Muscle of back (tissue), 11 donors: ENCODE data around the gene CDH23. TPM values are rescaled to one million over a fixed set of nuclear protein-coding genes. Genes with fewer than 3 reads are reported as not detected.
A peak's percentile ranks its signal among the peaks of the same experiment; 100 is the strongest.

Experiments
- DNase-seq, 3 donors: peaks; one replicate each; pipeline versions ENCODE4 v3.0.0 to v3.0.0-alpha.2; 2013
- polyA plus RNA-seq, 10 donors: library from polyadenylated mRNA; unstranded; fragments of 120-200 nt; gene quantifications; one replicate each; pipeline ENCODE4 v1.2.1, GENCODE V29; 2013; ENCODE audit not compliant: insufficient read length in 10 of 10

CDH23 gene
- polyA plus RNA-seq, 10 donors: 3.1 to 5.7 (median 4.1) TPM

DNA sequence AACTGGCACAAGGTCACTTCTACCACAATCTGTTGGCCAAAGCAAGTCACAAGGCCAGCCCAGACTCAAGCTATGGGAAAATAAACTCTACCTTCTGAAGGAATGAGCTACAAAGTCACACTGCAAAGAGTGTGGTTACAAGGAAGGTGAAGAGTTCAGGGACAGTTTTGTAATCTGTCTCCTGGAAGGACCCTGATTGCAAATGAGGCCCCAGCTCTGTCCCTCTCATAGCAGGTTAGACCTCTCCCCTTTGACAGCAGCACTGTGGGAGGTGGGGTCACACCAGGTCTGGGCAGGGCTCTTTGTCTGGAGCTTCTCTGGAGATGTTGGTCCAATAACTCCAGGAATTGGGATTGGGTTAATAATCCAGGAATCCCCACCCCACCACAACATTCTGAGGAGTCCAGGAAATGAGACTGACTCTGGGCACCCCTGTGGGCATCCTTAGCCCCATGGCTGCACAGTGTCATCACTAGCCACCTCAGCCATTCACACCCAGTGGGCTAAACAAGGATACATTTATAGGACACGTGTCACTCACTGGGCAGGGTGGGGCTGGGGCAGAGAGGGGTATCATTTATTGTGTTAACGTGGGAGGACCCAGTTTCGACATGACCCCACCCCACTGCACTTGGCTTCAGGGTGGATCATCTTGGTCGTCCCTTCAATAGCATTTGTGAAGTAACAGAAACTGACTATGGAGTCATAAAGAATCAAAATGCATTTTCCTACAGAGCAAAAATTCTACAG is 346.5 kb downstream of the CDH23 start:
- no peak for DNase-seq

DNA sequence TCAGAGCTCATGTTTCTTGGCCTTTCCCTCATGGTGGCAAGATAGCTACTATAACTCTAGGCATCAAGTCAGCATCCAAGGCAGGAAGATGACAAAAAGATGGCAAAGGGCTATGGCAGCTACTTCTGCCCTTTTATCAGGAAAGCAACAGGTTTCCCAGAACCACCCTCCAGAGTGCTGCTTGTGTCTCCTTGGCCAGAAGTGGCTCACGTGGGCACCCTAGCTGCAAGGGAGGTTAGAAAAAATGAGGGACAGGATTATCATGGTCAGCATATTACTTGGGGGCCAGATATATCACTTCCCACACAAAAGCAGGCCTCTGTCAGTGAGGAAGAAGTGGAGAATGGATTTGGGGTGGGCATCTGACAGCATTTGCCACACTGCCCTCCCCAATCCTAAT is 347.1 kb downstream of the CDH23 start:
- no peak for DNase-seq

DNA sequence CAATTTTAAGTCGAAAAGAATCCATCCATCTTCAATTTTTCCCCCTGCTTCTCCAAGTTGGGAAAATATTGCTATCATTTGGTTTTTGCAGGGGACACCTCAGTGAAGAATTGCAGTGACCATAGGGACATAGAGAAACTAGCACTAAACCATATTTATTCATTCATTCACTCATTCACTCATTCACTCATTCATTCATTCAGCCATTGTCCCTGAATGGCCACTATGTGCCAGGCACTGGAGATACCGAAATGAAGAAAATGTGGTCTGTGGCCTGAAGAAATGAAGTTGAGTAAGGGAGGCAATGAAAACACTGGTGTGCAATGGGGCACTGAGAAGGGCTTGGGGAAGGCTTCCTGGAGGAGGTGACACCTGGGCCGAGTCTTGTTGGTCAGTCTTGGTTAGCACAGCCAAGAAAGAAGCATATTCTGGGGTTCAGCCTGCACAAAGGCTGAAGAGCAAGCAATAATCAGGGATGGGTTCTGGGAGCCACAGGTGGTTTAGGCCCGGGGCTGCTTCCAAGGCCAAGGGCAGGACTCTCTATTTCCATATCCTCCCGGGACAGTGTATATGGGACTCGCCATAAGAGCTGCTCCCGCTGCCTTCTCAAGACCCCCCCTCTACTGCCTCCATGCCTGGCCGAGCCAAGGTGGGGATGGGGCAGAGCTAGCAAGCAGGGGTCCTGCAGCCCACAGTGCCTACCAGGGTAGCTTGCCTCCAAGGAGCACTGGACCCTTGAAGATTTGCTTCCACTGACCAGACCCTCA is 348.4 kb downstream of the CDH23 start:
- no peak for DNase-seq

DNA sequence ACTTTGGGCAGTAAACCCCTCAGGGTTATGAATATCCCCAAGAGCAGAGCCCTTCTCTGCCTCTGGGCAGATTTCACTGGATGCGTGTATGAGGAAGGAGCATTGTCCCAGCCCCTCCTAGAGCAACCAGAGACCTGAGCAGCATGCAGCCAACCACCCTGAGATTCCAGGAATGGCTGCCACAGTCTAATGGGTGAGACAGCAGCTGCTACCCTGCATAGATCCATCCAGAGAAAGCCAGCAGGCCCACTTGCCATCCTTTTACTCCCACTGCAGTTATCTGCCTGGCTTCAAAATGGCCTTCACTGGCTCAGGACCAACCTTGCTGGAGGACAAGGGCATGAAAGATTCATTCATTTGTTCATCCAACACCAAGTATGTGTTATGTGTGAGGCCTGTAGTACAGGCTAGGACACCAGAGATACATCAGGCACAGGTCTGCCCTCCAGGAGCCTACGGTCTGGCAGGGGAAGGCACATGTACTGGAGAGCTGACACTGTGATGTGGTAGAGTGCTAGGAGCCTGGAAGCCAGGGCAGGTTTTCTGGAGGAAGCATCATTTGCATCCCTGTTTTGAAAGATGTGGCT is 349.0 kb downstream of the CDH23 start:
- DNase-seq: no peak

DNA sequence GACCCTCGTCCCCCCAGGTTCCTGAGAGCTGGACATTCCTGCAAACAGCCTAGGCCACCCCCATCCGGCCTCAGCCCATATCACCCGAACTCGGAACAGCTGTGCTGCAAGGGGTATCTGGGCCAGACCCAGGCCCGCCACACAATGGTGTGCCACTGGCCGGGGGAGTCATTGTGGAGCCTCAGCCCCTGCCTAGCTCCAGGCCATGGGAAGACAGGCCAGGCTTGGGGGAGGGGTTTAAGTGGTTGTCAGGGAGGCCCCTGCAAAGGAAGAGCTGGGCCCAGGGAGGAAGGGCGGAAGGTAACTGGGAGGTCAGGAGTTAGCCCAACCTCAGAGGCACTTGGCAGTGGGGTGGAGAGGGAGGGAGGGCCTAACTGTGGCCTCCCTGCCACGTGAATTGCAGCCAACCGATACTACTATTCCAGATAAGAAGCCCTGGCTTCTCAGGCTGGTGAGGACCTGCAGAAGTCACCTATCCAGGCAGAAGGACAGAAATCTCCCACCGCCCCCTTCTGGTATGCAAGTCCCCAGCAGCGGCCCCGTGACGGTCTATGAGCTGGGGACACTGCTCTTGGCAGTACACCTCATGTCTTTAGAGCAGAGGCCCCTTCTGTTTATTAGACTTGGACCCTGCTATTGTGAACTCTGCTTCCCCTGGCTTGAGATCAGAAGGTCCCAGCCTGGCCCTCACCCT is 349.8 kb downstream of the CDH23 start:
- peak in 1 of 3 donors; percentile 73 for DNase-seq

DNA sequence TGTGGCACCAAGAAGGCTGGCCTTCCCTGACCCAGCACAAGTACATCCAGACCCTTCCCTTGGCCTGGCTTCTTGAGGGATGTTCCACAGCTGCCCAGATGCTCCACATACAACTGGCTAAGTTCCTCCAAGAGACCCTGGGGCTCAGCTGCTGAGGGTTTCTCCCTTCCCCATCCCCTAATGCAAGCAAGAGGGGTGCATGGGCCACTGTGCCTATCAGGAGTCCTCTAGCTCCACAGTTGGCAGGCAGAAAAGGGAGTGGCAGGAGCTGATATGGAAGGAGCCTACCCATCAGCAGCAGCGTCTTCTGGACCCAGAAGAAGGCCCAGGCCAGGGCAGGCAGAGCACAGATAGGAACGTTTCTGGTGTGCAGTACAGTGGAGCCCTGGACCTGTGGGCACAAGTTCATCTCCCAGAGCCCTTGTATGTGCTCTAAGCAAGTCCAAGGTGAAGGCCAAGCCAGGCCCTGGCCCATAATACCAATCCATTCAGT is 350.4 kb downstream of the CDH23 start:
- DNase-seq: no peak

DNA sequence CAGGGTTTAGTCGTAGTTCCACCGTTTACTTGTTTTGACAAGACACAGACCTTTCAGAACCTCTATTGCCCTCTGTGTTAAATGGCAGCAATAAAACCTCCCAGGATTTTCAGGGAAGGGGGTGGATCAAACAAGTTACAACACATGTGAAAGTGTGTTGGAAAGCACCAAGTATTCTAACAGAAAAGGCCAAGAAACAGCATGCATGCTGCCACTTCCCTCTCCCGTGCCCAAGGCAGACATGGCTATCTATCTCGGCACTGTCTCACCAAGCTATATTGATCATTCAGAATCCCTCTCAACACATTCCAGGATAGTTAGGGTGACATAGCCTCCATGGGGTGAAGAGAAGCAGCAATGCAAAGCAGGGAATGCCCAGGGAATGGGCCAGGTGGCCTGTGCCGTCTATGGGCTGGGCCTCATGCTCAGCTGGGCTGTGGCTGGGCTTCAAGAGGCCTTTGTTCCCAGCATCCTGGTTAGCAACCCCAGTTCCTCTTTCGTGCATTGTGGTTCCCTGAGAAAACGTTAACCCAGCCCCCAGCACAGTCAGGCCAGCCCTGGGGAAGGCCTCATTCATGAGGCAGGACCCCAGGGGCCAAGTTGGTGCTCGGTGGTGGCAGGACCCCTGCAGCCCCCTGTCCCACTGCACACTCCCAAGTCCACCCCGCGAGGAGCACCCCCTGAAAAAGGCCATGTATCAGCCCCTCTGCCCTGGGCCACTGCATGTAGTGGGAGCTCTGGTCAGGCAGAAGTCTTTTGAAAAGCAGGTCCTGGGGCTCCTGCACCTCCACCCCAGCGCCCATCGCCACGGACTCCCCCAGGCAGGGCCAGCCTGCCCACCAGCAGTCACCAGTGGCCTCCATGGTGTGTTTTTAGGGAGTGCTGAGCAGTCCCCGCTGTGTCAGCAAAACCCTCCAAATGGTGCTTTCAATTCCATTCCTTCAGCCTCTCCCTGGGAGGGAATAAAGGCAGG is 351.1 kb downstream of the CDH23 start:
- DNase-seq: no peak

DNA sequence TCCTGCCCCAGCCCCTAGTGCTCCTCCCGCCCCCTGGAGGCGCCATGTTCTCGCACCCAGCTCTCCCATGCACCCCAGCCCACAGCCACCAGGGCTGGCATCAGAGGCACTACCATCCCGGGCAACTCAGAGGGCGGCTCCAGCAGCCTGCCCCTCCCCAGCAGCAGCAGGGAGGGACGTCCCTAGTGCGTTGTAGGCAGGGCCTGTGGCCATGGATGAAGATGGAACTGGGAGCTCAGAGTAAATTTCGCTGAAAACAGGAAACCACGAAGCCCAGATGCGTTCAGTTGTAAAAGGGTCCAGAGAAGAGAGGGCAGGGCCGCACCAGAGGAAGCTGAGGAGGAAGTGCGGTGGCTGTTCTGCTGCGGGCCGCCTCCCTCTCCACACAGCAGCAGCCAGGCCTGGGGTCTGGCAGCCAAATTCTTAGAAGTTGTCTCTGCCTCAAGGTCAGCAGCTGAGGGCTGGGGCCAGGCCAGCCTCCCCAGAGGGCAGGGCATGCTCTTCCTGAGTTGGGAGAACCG is 352.0 kb downstream of the CDH23 start:
- DNase-seq: peak in 2 of 3 donors; percentile 67 to 86

DNA sequence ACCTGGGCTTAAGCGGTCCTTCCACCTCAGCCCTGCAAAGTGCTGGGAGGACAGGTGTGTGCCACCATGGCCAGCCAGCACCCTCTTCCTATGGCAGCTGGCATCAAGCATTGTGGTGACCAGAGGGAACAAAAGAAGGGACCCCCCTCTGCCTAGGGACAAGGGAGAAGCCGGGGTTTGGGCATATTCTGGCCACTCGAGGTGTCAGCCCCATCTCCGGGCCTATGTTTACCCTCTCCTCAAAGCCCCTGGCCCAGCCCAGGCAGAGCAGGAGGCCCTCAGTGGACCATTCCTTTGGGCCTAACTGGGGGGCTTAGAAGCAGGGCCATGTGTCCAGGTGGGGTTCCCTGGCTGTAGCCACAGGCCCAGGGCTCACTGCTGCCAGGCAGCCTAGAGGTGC is 352.7 kb downstream of the CDH23 start:
- DNase-seq: no peak

DNA sequence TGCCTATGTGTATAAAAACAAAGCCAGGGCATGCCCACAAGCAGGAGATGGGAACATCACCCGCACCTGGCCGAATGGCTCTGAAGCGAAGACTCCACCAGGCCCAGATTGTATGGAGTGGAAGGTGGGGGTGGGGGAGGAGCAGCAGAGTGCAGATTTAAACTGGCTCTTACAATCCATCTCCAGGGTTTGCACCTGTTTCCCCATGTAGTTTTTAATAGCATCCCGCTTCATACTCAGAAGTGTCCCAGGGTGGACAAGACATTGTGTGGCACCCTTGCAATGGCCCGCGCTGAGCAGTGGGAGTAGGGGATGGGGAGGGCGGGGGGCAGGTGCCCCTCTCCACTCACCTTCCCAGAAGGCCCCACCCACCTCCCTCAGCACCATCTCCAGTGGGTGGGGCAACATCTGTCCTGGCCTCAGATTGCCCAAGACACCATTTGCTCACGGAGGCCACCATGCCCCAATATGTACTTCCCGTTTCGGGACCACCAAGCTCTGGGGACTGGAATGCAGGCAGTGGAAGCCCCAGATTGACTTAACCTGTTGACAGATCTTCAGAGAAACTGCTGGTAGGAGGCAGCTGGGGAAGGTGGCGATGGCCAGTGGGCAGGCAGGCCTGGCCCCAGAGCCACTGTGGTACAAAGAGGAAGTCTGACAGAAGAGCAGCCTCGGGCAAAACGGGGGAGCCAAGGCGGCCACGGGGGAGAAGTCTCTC is 353.6 kb downstream of the CDH23 start:
- no peak for DNase-seq

DNA sequence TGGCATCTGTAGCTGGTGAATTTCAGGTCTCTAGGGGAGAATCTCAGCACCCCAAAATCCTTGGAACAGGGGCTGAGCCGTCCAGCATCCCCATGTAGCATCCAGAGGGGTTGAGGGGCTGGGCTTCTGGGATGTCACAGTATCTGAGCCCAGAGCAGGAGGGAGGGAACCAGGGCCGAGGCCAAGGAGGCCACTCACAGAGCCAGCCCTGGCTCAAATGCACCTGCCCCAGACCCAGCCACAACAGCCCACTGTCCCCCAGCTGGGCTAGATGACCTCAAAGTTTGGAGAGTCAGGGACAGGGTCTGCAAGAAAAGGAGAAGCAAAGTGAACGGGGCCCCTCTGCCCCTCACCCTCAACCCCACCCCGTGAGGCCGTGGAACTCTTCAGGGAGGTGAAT is 354.3 kb downstream of the CDH23 start:
- no peak for DNase-seq

DNA sequence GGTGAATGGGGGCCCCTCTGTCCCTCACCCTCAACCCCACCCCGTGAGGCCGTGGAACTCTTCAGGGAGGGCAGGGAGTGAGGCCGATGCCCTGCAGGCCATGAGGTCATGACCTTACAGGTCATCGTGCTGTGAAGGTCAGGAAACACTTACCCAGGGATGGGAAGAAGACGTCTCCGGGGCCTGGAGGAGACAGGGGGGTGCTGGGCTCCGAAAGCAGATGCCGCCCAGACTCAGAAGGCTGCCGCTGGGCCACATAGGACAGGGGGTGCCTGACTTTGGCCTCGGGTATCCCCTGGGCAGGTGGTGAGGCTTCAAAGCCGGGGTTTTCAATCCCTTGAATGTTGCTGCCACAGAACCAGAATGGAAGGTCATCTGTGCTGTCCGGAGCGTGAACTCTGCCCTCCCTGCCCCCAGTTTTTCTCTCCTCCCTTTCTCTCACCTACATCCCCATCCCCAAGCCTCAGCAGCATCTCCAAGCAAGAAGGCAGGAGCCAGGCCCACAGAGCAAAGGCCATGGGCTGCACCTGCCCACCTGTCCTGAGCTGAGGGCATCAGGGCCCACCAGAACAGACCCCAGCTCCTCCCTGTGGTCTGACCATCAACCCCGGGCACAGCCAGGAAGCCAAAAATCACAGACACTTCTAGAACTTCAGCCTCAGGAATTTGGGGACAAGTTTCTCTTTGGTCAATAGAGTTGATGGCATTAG is 354.9 kb downstream of the CDH23 start:
- DNase-seq: no peak

DNA sequence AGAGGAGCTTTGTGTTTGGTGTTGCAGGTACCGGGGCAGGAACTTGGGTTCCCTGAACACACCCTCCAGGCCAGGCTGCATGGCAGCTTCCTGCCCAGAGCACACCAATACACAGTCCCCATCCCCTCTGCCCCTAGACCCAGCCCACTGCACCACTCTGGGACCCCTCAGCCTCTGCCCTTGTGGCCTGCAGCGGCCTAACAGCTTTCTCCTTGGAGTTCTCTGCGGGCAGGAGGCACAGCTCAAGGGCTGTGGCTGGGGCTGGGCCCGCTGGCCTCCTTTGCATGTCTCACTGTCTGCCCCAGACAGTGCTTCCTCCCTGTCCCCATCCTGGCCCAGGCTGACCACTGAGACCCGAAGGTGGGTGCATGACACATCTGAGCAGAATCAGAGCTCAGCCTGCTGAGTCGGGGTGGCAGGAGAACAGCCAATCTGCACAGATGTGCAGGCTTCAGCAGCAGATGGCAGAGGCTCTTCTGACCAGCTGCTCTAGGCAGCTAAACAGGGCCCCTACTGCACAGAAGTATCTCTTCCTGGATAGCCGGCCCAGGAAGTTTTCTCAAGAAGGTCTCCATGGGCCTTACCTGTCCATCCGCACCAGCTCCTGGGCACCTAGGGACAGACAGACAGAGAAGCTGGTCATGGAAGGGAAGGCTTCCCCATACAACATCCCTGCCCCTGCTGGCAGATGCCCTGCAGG is 355.8 kb downstream of the CDH23 start:
- no peak for DNase-seq

DNA sequence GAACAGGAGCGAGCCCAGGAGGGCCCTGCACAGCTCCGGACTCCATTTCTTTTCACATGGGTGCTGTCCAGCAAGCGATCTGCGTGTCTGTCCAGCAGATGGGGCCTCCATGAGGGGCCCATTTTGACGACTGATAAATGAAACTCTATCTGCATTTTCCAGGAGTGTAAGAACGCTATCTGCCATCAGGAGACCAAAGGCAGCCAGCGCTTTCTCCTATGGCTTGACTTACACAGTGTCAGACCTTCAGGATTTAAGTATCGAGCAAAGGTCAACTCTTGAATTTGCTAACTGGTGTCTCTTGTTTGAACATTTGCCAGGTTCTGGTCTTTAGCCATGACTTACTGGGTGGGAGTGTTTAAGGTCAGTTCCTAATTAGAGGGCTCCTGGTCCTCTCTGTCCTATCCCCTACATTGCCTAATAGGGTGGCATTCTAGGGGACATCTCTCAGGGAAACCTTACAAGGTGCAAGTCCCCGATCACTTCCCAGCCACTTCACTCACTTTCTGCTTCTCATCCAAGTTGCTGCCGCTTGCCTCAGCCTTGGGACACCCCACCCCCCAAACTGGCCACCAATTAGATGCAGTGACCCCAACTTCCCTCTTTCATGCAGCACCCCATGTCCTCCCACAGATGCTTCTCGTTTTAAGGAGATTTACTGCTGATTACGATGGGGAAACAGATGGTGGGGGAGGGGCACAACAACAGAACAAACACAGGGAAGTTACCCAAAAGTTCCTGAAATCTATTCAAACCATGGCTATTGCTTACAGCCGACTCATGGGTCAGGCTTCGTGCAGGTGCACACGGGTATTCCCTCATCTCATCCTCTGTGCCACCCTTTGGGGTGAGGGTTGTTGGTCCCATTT is 356.6 kb downstream of the CDH23 start:
- peak in 1 of 3 donors; percentile 59 for DNase-seq

DNA sequence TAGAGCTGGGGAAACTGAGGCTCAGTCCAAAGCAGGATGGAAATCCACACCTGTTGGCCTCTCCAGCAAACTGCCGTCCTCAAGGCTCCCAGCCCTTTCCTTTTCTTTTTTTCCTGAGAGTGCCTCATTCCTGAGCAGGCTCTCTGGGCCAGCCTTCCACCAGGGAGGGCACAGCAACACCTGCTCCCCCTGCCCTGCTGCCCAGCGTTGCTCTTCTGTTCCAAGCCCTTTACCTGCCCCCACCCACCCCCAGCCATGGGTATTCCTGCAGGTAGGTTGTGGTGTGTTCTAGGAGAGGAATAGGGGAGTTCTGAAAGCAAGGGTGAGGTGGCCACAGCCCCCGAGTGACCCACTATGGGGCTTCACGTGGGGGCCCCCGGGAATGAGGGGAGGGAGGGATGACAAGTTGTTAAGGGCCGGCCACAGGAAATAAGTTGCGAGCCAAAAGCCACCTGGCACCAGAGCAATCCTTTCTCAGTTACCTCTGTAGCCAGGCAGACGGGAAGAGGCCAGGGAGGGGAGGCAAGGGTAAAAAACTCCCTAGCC is 357.3 kb downstream of the CDH23 start:
- DNase-seq: no peak

DNA sequence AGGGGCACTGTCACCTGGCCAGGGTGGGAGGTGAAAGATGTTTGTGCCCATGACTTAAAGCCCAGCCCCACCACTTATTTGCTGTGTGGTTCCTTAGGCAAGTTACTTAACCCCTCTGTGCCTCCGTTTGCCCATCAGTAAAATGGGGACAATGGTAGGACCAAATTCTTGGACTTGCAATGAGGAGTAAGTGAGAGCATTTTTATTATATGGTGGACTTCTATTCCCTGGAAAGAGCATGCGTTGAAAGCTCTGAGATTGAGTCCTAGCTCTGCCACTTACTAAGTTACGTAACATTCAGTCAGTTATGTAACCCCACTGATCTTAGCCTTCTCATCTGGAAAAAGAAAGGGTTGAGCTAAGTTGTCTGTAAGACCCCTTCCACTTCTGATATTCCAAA is 357.8 kb downstream of the CDH23 start:
- no peak for DNase-seq

DNA sequence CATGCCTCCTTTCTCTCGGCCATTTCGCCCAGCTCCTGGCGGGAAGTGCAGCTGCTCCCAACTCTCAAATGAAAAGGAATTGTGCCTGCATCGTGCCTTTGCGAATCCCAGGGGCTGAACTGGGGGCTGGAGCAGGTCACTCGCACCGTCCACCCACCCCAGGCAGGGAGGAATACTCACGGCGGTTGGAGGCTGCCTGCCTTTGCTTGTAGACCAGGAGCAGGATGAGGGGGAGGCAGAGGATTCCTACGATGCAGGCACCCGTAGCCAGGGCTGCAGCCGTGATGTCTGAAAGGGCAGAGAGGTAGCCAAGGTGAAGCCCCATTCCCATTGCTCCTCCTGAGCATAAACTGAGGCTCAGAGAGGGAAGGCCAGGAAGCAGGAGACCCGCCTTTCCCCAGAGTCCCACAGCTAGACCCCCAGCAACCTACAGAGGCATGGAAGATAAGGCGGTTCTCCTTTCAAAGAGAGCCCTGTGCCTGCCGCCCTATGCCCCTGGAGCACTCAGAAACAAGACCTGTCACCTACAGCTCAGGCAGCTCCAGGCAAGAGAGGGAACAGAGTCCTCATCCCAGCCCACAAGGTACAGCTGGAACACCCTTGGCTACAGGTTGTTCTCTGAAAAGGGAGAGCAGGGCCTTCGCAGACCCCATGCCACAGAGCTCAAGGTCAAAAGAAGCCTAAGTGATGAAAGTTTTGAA is 358.6 kb downstream of the CDH23 start:
- DNase-seq: no peak
